Mammary epithelial cell (primary cell): Measurements from ENCODE around the gene PACSIN1.

Experiments
- EZH2 ChIP-seq: IDR thresholded peaks from 2 replicates; pipeline ENCODE4 v1.6.1; 2012; ENCODE audit warnings: low read length, inconsistent platforms, borderline replicate concordance
- TF ChIP-seq, protein P1 (sequence below), 2 donors: IDR thresholded peaks in 1 of 2; conservative IDR thresholded peaks in 1 of 2; 2 replicates each; pipeline ENCODE4 v1.5.1; 2011 to 2012; ENCODE audit warnings: inconsistent platforms in 2 of 2, low read length in 2 of 2, mild to moderate bottlenecking in 2 of 2, control low read depth in 1 of 2, low read depth in 1 of 2; ENCODE audit not compliant: insufficient read depth in 1 of 2; ENCODE audit errors: extremely low read depth in 1 of 2

DNA sequence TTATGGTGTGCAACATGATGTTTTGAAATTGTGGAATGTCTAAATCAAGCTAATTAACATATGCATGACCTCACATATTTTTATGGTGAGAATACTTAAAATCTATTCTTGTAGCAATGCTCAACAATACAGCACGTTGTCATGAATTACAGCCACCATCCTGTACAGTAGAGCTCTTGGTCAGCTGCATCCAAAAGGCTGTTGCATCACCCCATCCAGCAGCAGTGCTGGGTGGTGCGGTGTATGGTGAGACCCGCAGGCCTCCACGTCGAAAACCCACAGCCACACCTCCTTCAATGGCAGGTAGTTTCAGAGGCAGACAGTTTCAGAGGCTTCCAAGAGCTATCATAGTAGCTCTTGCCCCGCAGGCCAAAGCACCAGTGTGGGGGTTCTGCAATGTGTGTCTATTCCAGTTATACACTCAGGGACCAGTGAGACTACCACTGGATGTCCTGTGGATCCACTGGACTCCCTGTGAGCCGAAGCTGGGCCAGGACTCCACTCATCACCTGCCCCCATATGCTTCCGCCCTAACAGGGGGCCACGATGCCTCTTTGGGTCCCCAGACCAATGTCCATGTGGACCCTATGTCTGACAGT lies 23.4 kb downstream of the PACSIN1 start:
- TF ChIP-seq EZH2 = no peak
- TF ChIP-seq, protein P1, sequence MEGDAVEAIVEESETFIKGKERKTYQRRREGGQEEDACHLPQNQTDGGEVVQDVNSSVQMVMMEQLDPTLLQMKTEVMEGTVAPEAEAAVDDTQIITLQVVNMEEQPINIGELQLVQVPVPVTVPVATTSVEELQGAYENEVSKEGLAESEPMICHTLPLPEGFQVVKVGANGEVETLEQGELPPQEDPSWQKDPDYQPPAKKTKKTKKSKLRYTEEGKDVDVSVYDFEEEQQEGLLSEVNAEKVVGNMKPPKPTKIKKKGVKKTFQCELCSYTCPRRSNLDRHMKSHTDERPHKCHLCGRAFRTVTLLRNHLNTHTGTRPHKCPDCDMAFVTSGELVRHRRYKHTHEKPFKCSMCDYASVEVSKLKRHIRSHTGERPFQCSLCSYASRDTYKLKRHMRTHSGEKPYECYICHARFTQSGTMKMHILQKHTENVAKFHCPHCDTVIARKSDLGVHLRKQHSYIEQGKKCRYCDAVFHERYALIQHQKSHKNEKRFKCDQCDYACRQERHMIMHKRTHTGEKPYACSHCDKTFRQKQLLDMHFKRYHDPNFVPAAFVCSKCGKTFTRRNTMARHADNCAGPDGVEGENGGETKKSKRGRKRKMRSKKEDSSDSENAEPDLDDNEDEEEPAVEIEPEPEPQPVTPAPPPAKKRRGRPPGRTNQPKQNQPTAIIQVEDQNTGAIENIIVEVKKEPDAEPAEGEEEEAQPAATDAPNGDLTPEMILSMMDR (conservative IDR thresholded peaks at IDR 0.05 in 1 of 2, IDR thresholded peaks at IDR 0.05 in 1 of 2; ENCODE audit: extremely low read depth in 1 of 2, insufficient read depth in 1 of 2, low read depth in 1 of 2, low read length in 2 of 2) = no peak
